ENCODE results near the gene ZNRF1.

- TF ChIP-seq SMC3 (IDR thresholded peaks at IDR 0.05; ENCODE audit: borderline replicate concordance, low read length) = no peak
- TF ChIP-seq, protein P1, sequence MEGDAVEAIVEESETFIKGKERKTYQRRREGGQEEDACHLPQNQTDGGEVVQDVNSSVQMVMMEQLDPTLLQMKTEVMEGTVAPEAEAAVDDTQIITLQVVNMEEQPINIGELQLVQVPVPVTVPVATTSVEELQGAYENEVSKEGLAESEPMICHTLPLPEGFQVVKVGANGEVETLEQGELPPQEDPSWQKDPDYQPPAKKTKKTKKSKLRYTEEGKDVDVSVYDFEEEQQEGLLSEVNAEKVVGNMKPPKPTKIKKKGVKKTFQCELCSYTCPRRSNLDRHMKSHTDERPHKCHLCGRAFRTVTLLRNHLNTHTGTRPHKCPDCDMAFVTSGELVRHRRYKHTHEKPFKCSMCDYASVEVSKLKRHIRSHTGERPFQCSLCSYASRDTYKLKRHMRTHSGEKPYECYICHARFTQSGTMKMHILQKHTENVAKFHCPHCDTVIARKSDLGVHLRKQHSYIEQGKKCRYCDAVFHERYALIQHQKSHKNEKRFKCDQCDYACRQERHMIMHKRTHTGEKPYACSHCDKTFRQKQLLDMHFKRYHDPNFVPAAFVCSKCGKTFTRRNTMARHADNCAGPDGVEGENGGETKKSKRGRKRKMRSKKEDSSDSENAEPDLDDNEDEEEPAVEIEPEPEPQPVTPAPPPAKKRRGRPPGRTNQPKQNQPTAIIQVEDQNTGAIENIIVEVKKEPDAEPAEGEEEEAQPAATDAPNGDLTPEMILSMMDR (IDR thresholded peaks at IDR 0.05 in 2 of 3, conservative IDR thresholded peaks at IDR 0.05 in 1 of 3; ENCODE audit: control insufficient read depth in 2 of 3, extremely low read depth in 1 of 3, insufficient read depth in 1 of 3, low read depth in 3 of 3, low read length in 3 of 3) = no peak
- TF ChIP-seq, protein P2, sequence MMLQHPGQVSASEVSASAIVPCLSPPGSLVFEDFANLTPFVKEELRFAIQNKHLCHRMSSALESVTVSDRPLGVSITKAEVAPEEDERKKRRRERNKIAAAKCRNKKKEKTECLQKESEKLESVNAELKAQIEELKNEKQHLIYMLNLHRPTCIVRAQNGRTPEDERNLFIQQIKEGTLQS (IDR thresholded peaks at IDR 0.05; ENCODE audit: borderline replicate concordance, extremely low read depth, low read depth, low read length) = no peak
- TF ChIP-seq ESRRA (IDR thresholded peaks at IDR 0.05; ENCODE audit: low read length) = no peak
- no peak for TF ChIP-seq ZBTB33 (IDR thresholded peaks at IDR 0.05)
- no peak for TF ChIP-seq POLR2AphosphoS5 (IDR thresholded peaks at IDR 0.05; ENCODE audit: low read length)
- TF ChIP-seq, protein P3, sequence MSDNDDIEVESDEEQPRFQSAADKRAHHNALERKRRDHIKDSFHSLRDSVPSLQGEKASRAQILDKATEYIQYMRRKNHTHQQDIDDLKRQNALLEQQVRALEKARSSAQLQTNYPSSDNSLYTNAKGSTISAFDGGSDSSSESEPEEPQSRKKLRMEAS (IDR thresholded peaks at IDR 0.05; ENCODE audit: low read depth, low read length) = no peak
Measured at GRCh38 chr16:75042426-75043174, 43.8 kb downstream of the ZNRF1 start.

All from GM12878 (cell line).